HFFc6 (cell line): ENCODE results near the gene TMPRSS9. TPM values are rescaled to one million over a fixed set of nuclear protein-coding genes. Genes with fewer than 3 reads are reported as not detected.

Experiments used
- DNase-seq: peaks from one replicate; pipeline ENCODE4 v3.0.0-alpha.2; 2018
- H3K27ac Mint-ChIP-seq: 2 replicates; pipeline ENCODE4 v1.8.0; 2020; ENCODE audit warnings: mild to moderate bottlenecking, mixed read lengths
- H3K27me3 Mint-ChIP-seq: 2 replicates; pipeline ENCODE4 v1.8.0; 2021; ENCODE audit warnings: mild to moderate bottlenecking, moderate library complexity, mixed read lengths; ENCODE audit not compliant: insufficient read depth
- H3K36me3 Mint-ChIP-seq: 2 replicates; pipeline ENCODE4 v1.8.0; 2021; ENCODE audit warnings: low read depth, mixed read lengths
- H3K4me1 Mint-ChIP-seq: 2 replicates; pipeline ENCODE4 v1.8.0; 2020; ENCODE audit warnings: low read depth, mixed read lengths
- H3K4me3 Mint-ChIP-seq: 2 replicates; pipeline ENCODE4 v1.8.0; 2020; ENCODE audit warnings: mild to moderate bottlenecking, moderate library complexity, mixed read lengths
- H3K9me3 Mint-ChIP-seq: 2 replicates; pipeline ENCODE4 v1.8.0; 2020; ENCODE audit warnings: mild to moderate bottlenecking, mixed read lengths
- CTCF ChIP-seq: fragments of 200-600 bp; sonication (generic); IDR thresholded peaks from 2 replicates; pipeline ENCODE4 v1.5.0; 2021; ENCODE audit warnings: antibody characterized with exemption, mild to moderate bottlenecking
- total RNA-seq, 6 experiments: library from RNA; stranded (reverse); fragmentation: NEBNext Ultra II Directional; extraction: Animal tissue kit (Norgen Biotek cat#: 25700); gene quantifications; 2 replicates in 1 of 6; 3 replicates in 5 of 6; pipeline ENCODE4 v1.2.3, GENCODE V29; 2021

The TMPRSS9 gene
- total RNA-seq, 6 experiments from 2014 or later: not detected

- H3K9me3 Mint-ChIP-seq: peaks cover 10% of the 10 kb centered on the region; the same call in 1 of the 2 replicates
- peaks cover 11% of the 10 kb centered on the region for H3K36me3 Mint-ChIP-seq
- no peak for DNase-seq
- H3K4me3 Mint-ChIP-seq: no peak overlapping the region
- H3K27me3 Mint-ChIP-seq: peaks cover 2% of the 10 kb centered on the region; the same call in 1 of the 2 replicates
- no peak for TF ChIP-seq CTCF
- H3K4me1 Mint-ChIP-seq: no peaks in the 10 kb centered on the region
- H3K27ac Mint-ChIP-seq: no peak overlapping the region
Measured at GRCh38 chr19:2338055-2338615, 21.9 kb upstream of the TMPRSS9 start.

- no peak for TF ChIP-seq CTCF
- Mint-ChIP-seq H3K36me3 (peaks cover 11% of the 10 kb centered on the region), H3K27ac (no peak overlapping the region), H3K27me3 (peaks cover 2% of the 10 kb centered on the region; the same call in 1 of the 2 replicates), H3K4me1 (no peaks in the 10 kb centered on the region), H3K9me3 (peaks cover 10% of the 10 kb centered on the region; the same call in 1 of the 2 replicates), H3K4me3 (no peak overlapping the region)
- no peak for DNase-seq
Measured at GRCh38 chr19:2338751-2339643, 21.1 kb upstream of the TMPRSS9 start.

GRCh38 chr19:2339644-2340310, 20.3 kb upstream of the TMPRSS9 start:
- no peak overlapping the region for H3K27ac Mint-ChIP-seq
- peaks cover 2% of the 10 kb centered on the region; the same call in 1 of the 2 replicates for H3K27me3 Mint-ChIP-seq
- DNase-seq: no peak
- no peak overlapping the region for H3K4me3 Mint-ChIP-seq
- H3K4me1 Mint-ChIP-seq: no peaks in the 10 kb centered on the region
- peaks cover 11% of the 10 kb centered on the region for H3K36me3 Mint-ChIP-seq
- peaks cover 10% of the 10 kb centered on the region; the same call in 1 of the 2 replicates for H3K9me3 Mint-ChIP-seq
- no peak for TF ChIP-seq CTCF

GRCh38 chr19:2340496-2341243, 19.4 kb upstream of the TMPRSS9 start:
- DNase-seq: no peak
- Mint-ChIP-seq H3K4me3 (no peak overlapping the region), H3K27ac (no peak overlapping the region), H3K9me3 (peaks cover 8% of the 10 kb centered on the region; the same call in 1 of the 2 replicates), H3K27me3 (peaks cover 2% of the 10 kb centered on the region; the same call in 1 of the 2 replicates), H3K36me3 (peaks cover 11% of the 10 kb centered on the region), H3K4me1 (no peaks in the 10 kb centered on the region)
- no peak for TF ChIP-seq CTCF

GRCh38 chr19:2341244-2341751, 18.8 kb upstream of the TMPRSS9 start:
- no peak overlapping the region for H3K4me3 Mint-ChIP-seq
- H3K36me3 Mint-ChIP-seq: peaks cover 9% of the 10 kb centered on the region; the same call in 1 of the 2 replicates
- no peak overlapping the region for H3K27ac Mint-ChIP-seq
- TF ChIP-seq CTCF: no peak
- peaks cover 2% of the 10 kb centered on the region; the same call in 1 of the 2 replicates for H3K27me3 Mint-ChIP-seq
- no peaks in the 10 kb centered on the region for H3K4me1 Mint-ChIP-seq
- no peak for DNase-seq
- peaks cover 2% of the 10 kb centered on the region; the same call in 1 of the 2 replicates for H3K9me3 Mint-ChIP-seq
